Measurements from ENCODE around the gene LRRC1. TPM values are rescaled to one million over a fixed set of nuclear protein-coding genes. Genes with fewer than 3 reads are reported as not detected.
A peak's percentile ranks its signal among the peaks of the same experiment; 100 is the strongest.

Gene LRRC1
- polyA plus RNA-seq, 2 donors: 13.6 to 15.2 TPM

GRCh38 chr6:53910834-53911233 lies 116.0 kb downstream of the LRRC1 start:
- H3K4me1 ChIP-seq (ENCODE audit: control insufficient read depth in 2 of 2, insufficient read depth in 2 of 2, low read length in 1 of 2): no peaks in the 10 kb centered on the region
- WGBS, 2 donors: 72 to 74% methylated on average over 4 of the region's 4 CpGs
- H3K36me3 ChIP-seq (ENCODE audit: control insufficient read depth in 2 of 2, insufficient read depth in 2 of 2, low read length in 1 of 2): peaks cover 4 to 6% of the 10 kb centered on the region in 2 donors
- no peaks in the 10 kb centered on the region for H3K9me3 ChIP-seq (ENCODE audit: control insufficient read depth in 2 of 2, insufficient read depth in 1 of 2, low read depth in 1 of 2, low read length in 1 of 2)
- H3K27me3 ChIP-seq (ENCODE audit: control insufficient read depth in 1 of 2, insufficient read depth in 2 of 2, low read length in 2 of 2): no peaks in the 10 kb centered on the region
- no peak overlapping the region for H3K4me3 ChIP-seq (ENCODE audit: low read depth in 1 of 2, low read length in 2 of 2)
- H3K27ac ChIP-seq (ENCODE audit: low read depth in 2 of 2, low read length in 1 of 2): no peak overlapping the region

- H3K36me3 ChIP-seq (ENCODE audit: control insufficient read depth in 2 of 2, insufficient read depth in 2 of 2, low read length in 1 of 2): peaks cover 0 to 2% of the 10 kb centered on the region in 2 donors
- H3K4me1 ChIP-seq (ENCODE audit: control insufficient read depth in 2 of 2, insufficient read depth in 2 of 2, low read length in 1 of 2): no peaks in the 10 kb centered on the region
- no peaks in the 10 kb centered on the region for H3K9me3 ChIP-seq (ENCODE audit: control insufficient read depth in 2 of 2, insufficient read depth in 1 of 2, low read depth in 1 of 2, low read length in 1 of 2)
- H3K27ac ChIP-seq (ENCODE audit: low read depth in 2 of 2, low read length in 1 of 2): no peak overlapping the region
- no peak overlapping the region for H3K4me3 ChIP-seq (ENCODE audit: low read depth in 1 of 2, low read length in 2 of 2)
- WGBS, 2 donors: 93 to 98% methylated on average over 1 of the region's 1 CpG
- H3K27me3 ChIP-seq (ENCODE audit: control insufficient read depth in 1 of 2, insufficient read depth in 2 of 2, low read length in 2 of 2): no peaks in the 10 kb centered on the region
These were observed 117.9 kb downstream of the LRRC1 start for GRCh38 chr6:53912661-53913060.

GRCh38 chr6:53913286-53913685 lies 118.5 kb downstream of the LRRC1 start:
- 77 to 96% methylated on average over 1 of the region's 1 CpG for WGBS, 2 donors
- no peak overlapping the region for H3K4me3 ChIP-seq (ENCODE audit: low read depth in 1 of 2, low read length in 2 of 2)
- H3K27ac ChIP-seq (ENCODE audit: low read depth in 2 of 2, low read length in 1 of 2): no peak overlapping the region
- H3K4me1 ChIP-seq (ENCODE audit: control insufficient read depth in 2 of 2, insufficient read depth in 2 of 2, low read length in 1 of 2): no peaks in the 10 kb centered on the region
- H3K36me3 ChIP-seq (ENCODE audit: control insufficient read depth in 2 of 2, insufficient read depth in 2 of 2, low read length in 1 of 2): peaks cover 0 to 2% of the 10 kb centered on the region in 2 donors
- no peaks in the 10 kb centered on the region for H3K9me3 ChIP-seq (ENCODE audit: control insufficient read depth in 2 of 2, insufficient read depth in 1 of 2, low read depth in 1 of 2, low read length in 1 of 2)
- no peaks in the 10 kb centered on the region for H3K27me3 ChIP-seq (ENCODE audit: control insufficient read depth in 1 of 2, insufficient read depth in 2 of 2, low read length in 2 of 2)

- no peaks in the 10 kb centered on the region for H3K4me1 ChIP-seq (ENCODE audit: control insufficient read depth in 2 of 2, insufficient read depth in 2 of 2, low read length in 1 of 2)
- no peak overlapping the region for H3K4me3 ChIP-seq (ENCODE audit: low read depth in 1 of 2, low read length in 2 of 2)
- H3K9me3 ChIP-seq (ENCODE audit: control insufficient read depth in 2 of 2, insufficient read depth in 1 of 2, low read depth in 1 of 2, low read length in 1 of 2): no peaks in the 10 kb centered on the region
- no peak overlapping the region for H3K27ac ChIP-seq (ENCODE audit: low read depth in 2 of 2, low read length in 1 of 2)
- H3K27me3 ChIP-seq (ENCODE audit: control insufficient read depth in 1 of 2, insufficient read depth in 2 of 2, low read length in 2 of 2): no peaks in the 10 kb centered on the region
- WGBS, 2 donors: 92 to 94% methylated on average over 5 of the region's 5 CpGs
- peaks cover 0 to 2% of the 10 kb centered on the region in 2 donors for H3K36me3 ChIP-seq (ENCODE audit: control insufficient read depth in 2 of 2, insufficient read depth in 2 of 2, low read length in 1 of 2)
These were observed 120.4 kb downstream of the LRRC1 start for GRCh38 chr6:53915026-53915691.

GRCh38 chr6:53916804-53917463 lies 122.1 kb downstream of the LRRC1 start:
- Histone ChIP-seq H3K27me3 (ENCODE audit: control insufficient read depth in 1 of 2, insufficient read depth in 2 of 2, low read length in 2 of 2) (no peaks in the 10 kb centered on the region), H3K4me1 (ENCODE audit: control insufficient read depth in 2 of 2, insufficient read depth in 2 of 2, low read length in 1 of 2) (no peaks in the 10 kb centered on the region), H3K36me3 (ENCODE audit: control insufficient read depth in 2 of 2, insufficient read depth in 2 of 2, low read length in 1 of 2) (peaks cover 0 to 2% of the 10 kb centered on the region in 2 donors), H3K9me3 (ENCODE audit: control insufficient read depth in 2 of 2, insufficient read depth in 1 of 2, low read depth in 1 of 2, low read length in 1 of 2) (no peaks in the 10 kb centered on the region), H3K4me3 (ENCODE audit: low read depth in 1 of 2, low read length in 2 of 2) (no peak overlapping the region), H3K27ac (ENCODE audit: low read depth in 2 of 2, low read length in 1 of 2) (no peak overlapping the region)
- 85% methylated on average over 3 of the region's 3 CpGs for WGBS, 2 donors

GRCh38 chr6:53917464-53917842 lies 122.6 kb downstream of the LRRC1 start:
- 23 to 35% methylated on average over 1 of the region's 1 CpG for WGBS, 2 donors
- H3K27ac ChIP-seq (ENCODE audit: low read depth in 2 of 2, low read length in 1 of 2): no peak overlapping the region
- no peaks in the 10 kb centered on the region for H3K9me3 ChIP-seq (ENCODE audit: control insufficient read depth in 2 of 2, insufficient read depth in 1 of 2, low read depth in 1 of 2, low read length in 1 of 2)
- no peaks in the 10 kb centered on the region for H3K4me1 ChIP-seq (ENCODE audit: control insufficient read depth in 2 of 2, insufficient read depth in 2 of 2, low read length in 1 of 2)
- H3K27me3 ChIP-seq (ENCODE audit: control insufficient read depth in 1 of 2, insufficient read depth in 2 of 2, low read length in 2 of 2): no peaks in the 10 kb centered on the region
- H3K36me3 ChIP-seq (ENCODE audit: control insufficient read depth in 2 of 2, insufficient read depth in 2 of 2, low read length in 1 of 2): peaks cover 0 to 2% of the 10 kb centered on the region in 2 donors
- no peak overlapping the region for H3K4me3 ChIP-seq (ENCODE audit: low read depth in 1 of 2, low read length in 2 of 2)

- Histone ChIP-seq H3K9me3 (ENCODE audit: control insufficient read depth in 2 of 2, insufficient read depth in 1 of 2, low read depth in 1 of 2, low read length in 1 of 2) (no peaks in the 10 kb centered on the region), H3K36me3 (ENCODE audit: control insufficient read depth in 2 of 2, insufficient read depth in 2 of 2, low read length in 1 of 2) (peaks cover 0 to 3% of the 10 kb centered on the region in 2 donors), H3K27ac (ENCODE audit: low read depth in 2 of 2, low read length in 1 of 2) (peak overlapping the region in 1 of 2 donors; percentile 48), H3K4me3 (ENCODE audit: low read depth in 1 of 2, low read length in 2 of 2) (no peak overlapping the region), H3K27me3 (ENCODE audit: control insufficient read depth in 1 of 2, insufficient read depth in 2 of 2, low read length in 2 of 2) (no peaks in the 10 kb centered on the region), H3K4me1 (ENCODE audit: control insufficient read depth in 2 of 2, insufficient read depth in 2 of 2, low read length in 1 of 2) (peaks cover 0 to 2% of the 10 kb centered on the region in 2 donors)
- 77 to 80% methylated on average over 3 of the region's 3 CpGs for WGBS, 2 donors
These were observed 124.2 kb downstream of the LRRC1 start for GRCh38 chr6:53918854-53919510.

- H3K27ac ChIP-seq (ENCODE audit: low read depth in 2 of 2, low read length in 1 of 2): no peak overlapping the region
- WGBS, 2 donors: 67 to 75% methylated on average over 2 of the region's 2 CpGs
- H3K9me3 ChIP-seq (ENCODE audit: control insufficient read depth in 2 of 2, insufficient read depth in 1 of 2, low read depth in 1 of 2, low read length in 1 of 2): no peaks in the 10 kb centered on the region
- no peak overlapping the region for H3K4me3 ChIP-seq (ENCODE audit: low read depth in 1 of 2, low read length in 2 of 2)
- H3K4me1 ChIP-seq (ENCODE audit: control insufficient read depth in 2 of 2, insufficient read depth in 2 of 2, low read length in 1 of 2): peaks cover 0 to 2% of the 10 kb centered on the region in 2 donors
- no peaks in the 10 kb centered on the region for H3K27me3 ChIP-seq (ENCODE audit: control insufficient read depth in 1 of 2, insufficient read depth in 2 of 2, low read length in 2 of 2)
- H3K36me3 ChIP-seq (ENCODE audit: control insufficient read depth in 2 of 2, insufficient read depth in 2 of 2, low read length in 1 of 2): peaks cover 3% of the 10 kb centered on the region in 2 donors
These were observed 125.1 kb downstream of the LRRC1 start for GRCh38 chr6:53919881-53920360.

GRCh38 chr6:53920881-53921280 lies 126.1 kb downstream of the LRRC1 start:
- H3K4me3 ChIP-seq (ENCODE audit: low read depth in 1 of 2, low read length in 2 of 2): no peak overlapping the region
- H3K27ac ChIP-seq (ENCODE audit: low read depth in 2 of 2, low read length in 1 of 2): no peak overlapping the region
- peaks cover 0 to 5% of the 10 kb centered on the region in 2 donors for H3K4me1 ChIP-seq (ENCODE audit: control insufficient read depth in 2 of 2, insufficient read depth in 2 of 2, low read length in 1 of 2)
- no peaks in the 10 kb centered on the region for H3K27me3 ChIP-seq (ENCODE audit: control insufficient read depth in 1 of 2, insufficient read depth in 2 of 2, low read length in 2 of 2)
- H3K36me3 ChIP-seq (ENCODE audit: control insufficient read depth in 2 of 2, insufficient read depth in 2 of 2, low read length in 1 of 2): peaks cover 3 to 4% of the 10 kb centered on the region in 2 donors
- 76 to 90% methylated on average over 5 of the region's 5 CpGs for WGBS, 2 donors
- no peaks in the 10 kb centered on the region for H3K9me3 ChIP-seq (ENCODE audit: control insufficient read depth in 2 of 2, insufficient read depth in 1 of 2, low read depth in 1 of 2, low read length in 1 of 2)

Measured in esophagus (tissue), 2 donors.